GM18520 (cell line): ENCODE data around the gene PRSS56.
"Not testable (repeated sequence)": the region's sequence is repeated elsewhere in the genome, so short reads cannot be mapped to it uniquely, and the experiment has no call there.

Source experiments
- ATAC-seq: cut with Tn5 transposase; IDR thresholded peaks from one replicate; pipeline ENCODE4 v1.9.1; 2021; ENCODE audit not compliant: unreplicated experiment

PRSS56 gene

DNA sequence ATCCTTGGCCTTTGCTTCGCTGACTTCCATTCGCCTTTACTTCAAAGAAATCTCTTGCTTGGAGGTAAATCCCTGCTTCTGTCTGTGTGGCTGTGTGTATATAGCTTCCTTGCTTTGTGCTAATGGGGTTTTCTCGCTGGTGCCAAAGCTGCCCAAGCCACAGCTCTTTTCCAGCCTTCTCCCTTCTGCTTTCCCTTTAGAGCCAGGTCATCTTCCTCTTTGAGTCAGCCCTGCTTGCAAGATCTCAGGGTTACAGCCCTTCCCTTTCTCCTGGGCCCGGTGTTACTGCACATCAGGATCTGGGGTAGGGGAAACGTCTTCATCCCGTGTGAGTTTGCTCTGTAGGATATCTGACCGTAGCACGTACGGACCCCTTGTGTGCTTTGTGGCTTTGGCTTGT, 49.4 kb downstream of the PRSS56 start:
- no peak for ATAC-seq

GRCh38 chr2:232570481-232570880, 50.3 kb downstream of the PRSS56 start:
- not testable (repeated sequence) for ATAC-seq

GRCh38 chr2:232571026-232571474, 50.9 kb downstream of the PRSS56 start:
- ATAC-seq = no peak

GRCh38 chr2:232573042-232573441, 52.9 kb downstream of the PRSS56 start:
- ATAC-seq = no peak

- no peak for ATAC-seq
Measured at GRCh38 chr2:232573771-232574435, 53.7 kb downstream of the PRSS56 start.

- ATAC-seq = no peak
Measured at GRCh38 chr2:232574674-232575403, 54.7 kb downstream of the PRSS56 start.
